HTR-8/SVneo (cell line): ENCODE measurements around the gene C1QTNF5.

Source experiments
- DNase-seq: peaks from one replicate; pipeline ENCODE4 v3.0.0; 2011; ENCODE audit warnings: low spot score, mixed read lengths; ENCODE audit not compliant: insufficient read length
- FAIRE-seq: peaks from 2 replicates; lab custom pipeline; 2011; peaks lifted over from hg19 to GRCh38; lab: Jason Lieb, UNC

C1QTNF5 gene

GRCh38 chr11:119361056-119361787 is 20.5 kb upstream of the C1QTNF5 start:
- FAIRE-seq = peak; percentile 83

GRCh38 chr11:119359365-119360214 is 18.9 kb upstream of the C1QTNF5 start:
- FAIRE-seq (peak; percentile 31), DNase-seq (no peak)

More at GRCh38 chr11:119361056-119361787, 20.5 kb upstream of the C1QTNF5 start:
- DNase-seq = peak; percentile 87

GRCh38 chr11:119357074-119357473 is 16.4 kb upstream of the C1QTNF5 start:
- FAIRE-seq (no peak), DNase-seq (no peak)

GRCh38 chr11:119356349-119357031 is 15.8 kb upstream of the C1QTNF5 start:
- peak; percentile 79 for FAIRE-seq
- DNase-seq = no peak

- no peak for FAIRE-seq
Observed at GRCh38 chr11:119355091-119355843, 14.6 kb upstream of the C1QTNF5 start.

GRCh38 chr11:119352857-119353260 is 12.2 kb upstream of the C1QTNF5 start:
- no peak for FAIRE-seq
- no peak for DNase-seq

More at GRCh38 chr11:119355091-119355843, 14.6 kb upstream of the C1QTNF5 start:
- no peak for DNase-seq

- FAIRE-seq = no peak
- DNase-seq = no peak
Observed at GRCh38 chr11:119351232-119351631, 10.5 kb upstream of the C1QTNF5 start.

GRCh38 chr11:119350302-119350701 is 9.6 kb upstream of the C1QTNF5 start:
- FAIRE-seq (no peak), DNase-seq (no peak)

- DNase-seq = no peak
- FAIRE-seq = no peak
Observed at GRCh38 chr11:119347940-119348605, 7.4 kb upstream of the C1QTNF5 start.

GRCh38 chr11:119347242-119347641 is 6.6 kb upstream of the C1QTNF5 start:
- FAIRE-seq = no peak
- no peak for DNase-seq

GRCh38 chr11:119346605-119347004 is 5.9 kb upstream of the C1QTNF5 start, which contains the start of gene MFRP:
MFRP (minus strand) TSS chr11:119346705; CDS start chr11:119346513, 192 bp downstream.
- DNase-seq (no peak), FAIRE-seq (no peak)

GRCh38 chr11:119345685-119346084 is 5.0 kb upstream of the C1QTNF5 start:
- DNase-seq (no peak), FAIRE-seq (no peak)

- FAIRE-seq = peak; percentile 72
- no peak for DNase-seq
Observed at GRCh38 chr11:119344291-119345010, 3.8 kb upstream of the C1QTNF5 start.

- DNase-seq (no peak), FAIRE-seq (no peak)
Observed at GRCh38 chr11:119343726-119344125, 3.0 kb upstream of the C1QTNF5 start.

GRCh38 chr11:119342362-119343130 is 1.9 kb upstream of the C1QTNF5 start:
- FAIRE-seq (no peak), DNase-seq (no peak)

- FAIRE-seq (no peak), DNase-seq (no peak)
Observed at GRCh38 chr11:119342023-119342300, 1.3 kb upstream of the C1QTNF5 start.

GRCh38 chr11:119341222-119342022 is 739 bp upstream of the C1QTNF5 start:
- DNase-seq = no peak
- no peak for FAIRE-seq
